GM21423 (cell line): ENCODE data around the gene HEPH.
"Not testable (repeated sequence)": the region's sequence is repeated elsewhere in the genome, so short reads cannot be mapped to it uniquely, and the experiment has no call there.

Source experiments
- ATAC-seq: cut with Tn5 transposase; IDR thresholded peaks from one replicate; pipeline ENCODE4 v1.9.1; 2021; ENCODE audit warnings: mild to moderate bottlenecking, moderate library complexity; ENCODE audit not compliant: unreplicated experiment

The HEPH gene

DNA sequence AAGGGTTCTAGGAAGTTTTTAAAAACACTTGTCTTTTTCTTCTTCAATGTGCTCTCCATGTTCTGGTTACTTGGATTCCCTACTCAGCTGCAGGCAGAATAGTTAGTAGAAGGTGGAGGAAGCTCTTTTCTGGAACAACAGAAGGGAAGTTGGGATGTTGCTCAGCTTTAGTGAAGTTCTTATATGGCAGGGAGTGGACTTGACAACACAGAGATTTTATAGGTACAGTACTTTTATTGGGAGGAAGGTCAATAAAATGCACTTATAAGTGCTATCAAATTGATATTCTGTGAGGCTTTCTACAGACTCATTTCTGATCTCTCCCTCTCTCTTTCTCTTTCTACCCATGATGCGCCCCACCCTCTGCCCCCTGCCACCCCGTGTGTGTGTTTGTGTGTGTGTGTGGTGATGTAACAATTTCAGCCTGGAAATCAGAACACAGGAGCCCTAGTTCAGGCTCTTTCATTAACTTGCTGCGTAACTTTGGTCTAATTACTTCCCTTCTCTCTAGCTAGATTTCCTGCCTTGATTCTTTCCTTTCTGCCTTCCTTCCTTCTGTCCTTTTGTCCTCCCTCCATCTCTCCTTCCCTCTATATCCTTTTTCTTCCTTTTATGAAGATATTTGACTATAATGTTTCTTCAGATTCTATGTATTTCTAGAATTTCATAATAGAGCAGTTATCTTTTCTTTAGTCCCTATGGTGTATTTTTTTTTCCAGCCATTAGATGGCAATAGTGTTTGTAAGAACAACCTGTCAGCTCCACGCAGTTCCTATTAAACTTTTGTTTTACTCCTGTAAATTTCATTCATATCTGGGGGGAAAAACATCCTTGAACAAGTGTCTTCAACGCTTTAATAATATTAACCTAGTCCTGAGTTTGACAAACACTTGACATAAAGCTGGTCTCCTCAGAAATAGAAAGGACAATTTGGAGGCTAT, 37.1 kb downstream of the HEPH start:
- ATAC-seq, result no peak

DNA sequence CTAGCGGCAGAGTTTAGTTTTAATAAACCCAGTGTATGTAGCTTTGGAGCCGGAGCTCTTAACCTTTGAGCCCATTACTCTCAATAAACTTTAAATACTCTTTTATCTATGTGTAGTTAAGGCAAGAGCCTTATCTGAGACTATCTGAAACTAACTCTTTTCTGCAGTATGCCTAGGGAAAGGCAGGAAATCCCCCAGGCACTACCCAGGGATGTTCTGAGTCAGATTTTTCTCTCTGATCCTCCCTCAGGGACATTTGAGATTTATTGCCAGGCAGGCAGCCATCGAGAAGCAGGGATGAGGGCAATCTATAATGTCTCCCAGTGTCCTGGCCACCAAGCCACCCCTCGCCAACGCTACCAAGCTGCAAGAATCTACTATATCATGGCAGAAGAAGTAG, 39.1 kb downstream of the HEPH start:
- ATAC-seq, result no peak

DNA sequence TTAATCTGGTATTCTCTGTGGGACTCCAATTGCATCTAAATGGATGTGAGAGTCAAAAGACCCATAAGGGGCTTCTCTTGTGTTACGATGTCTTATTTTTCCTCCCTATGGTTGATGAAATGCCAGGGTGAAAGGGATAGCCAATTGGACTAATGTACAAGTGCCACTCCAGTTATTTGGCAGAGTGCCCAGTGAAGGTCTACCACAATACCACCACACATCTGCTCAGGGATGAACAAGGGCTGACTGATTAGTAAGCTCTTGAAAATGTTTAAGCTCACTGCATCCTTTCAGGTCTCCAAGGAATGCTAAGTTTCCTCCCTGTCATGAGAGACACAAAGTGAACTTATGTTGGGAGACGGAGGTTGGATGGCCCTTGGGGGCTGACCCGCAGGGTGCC, 57.8 kb downstream of the HEPH start:
- ATAC-seq, result no peak

DNA sequence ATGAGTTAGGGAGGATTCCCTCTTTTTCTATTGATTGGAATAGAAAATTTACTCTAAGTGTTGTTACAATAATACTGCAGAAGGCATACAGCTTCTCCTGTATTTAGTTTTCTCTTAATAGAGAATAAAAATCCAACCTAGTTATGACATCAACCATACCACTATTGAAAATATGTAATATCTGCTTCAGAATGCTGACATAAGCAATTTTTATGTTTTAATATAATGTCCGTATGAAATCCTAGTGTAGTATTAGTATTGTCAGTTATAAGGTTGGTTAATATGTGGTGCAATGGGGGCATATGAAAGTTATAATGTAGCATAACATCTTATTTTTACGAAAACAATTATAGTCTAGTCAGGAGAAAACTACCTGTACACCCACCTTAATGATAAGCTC, 68.2 kb downstream of the HEPH start:
- no peak for ATAC-seq

DNA sequence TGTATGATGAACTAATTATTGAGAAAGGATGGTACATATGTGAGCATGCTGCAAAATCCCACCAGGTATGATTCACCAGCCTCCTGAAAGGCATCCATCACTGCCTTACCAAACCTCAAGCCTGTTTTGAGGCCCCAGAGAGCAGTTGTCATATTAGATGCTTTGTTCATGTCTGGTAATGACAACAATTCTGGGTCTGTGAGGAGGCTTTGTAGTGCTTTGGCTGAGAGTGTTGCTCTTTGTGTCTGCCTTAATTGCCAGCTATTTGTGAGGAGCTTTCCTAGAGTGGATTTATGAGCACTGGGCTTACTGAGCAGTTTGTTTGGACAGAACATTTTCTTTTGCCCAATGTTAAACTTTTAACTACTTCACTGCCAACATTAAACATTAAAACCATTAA, 69.2 kb downstream of the HEPH start:
- ATAC-seq, result no peak

DNA sequence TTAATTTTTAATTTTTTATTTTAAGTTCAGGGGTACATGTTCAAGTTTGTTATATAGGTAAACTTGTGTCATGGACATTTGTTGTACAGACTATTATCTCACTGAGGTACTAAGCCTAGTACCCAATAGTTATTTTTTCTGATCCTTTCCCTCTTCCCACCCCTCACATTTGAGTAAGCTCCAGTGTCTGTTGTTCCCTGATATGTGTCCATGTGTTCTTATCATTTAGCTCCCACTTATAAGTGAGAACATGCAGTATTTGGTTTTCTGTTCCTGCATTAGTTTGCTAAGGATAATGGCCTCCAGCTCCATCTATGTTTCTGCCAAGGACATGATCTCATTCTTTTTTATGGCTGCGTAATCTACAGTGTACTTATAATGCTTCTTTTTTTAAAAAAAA, 69.9 kb downstream of the HEPH start:
- not testable (repeated sequence) for ATAC-seq

DNA sequence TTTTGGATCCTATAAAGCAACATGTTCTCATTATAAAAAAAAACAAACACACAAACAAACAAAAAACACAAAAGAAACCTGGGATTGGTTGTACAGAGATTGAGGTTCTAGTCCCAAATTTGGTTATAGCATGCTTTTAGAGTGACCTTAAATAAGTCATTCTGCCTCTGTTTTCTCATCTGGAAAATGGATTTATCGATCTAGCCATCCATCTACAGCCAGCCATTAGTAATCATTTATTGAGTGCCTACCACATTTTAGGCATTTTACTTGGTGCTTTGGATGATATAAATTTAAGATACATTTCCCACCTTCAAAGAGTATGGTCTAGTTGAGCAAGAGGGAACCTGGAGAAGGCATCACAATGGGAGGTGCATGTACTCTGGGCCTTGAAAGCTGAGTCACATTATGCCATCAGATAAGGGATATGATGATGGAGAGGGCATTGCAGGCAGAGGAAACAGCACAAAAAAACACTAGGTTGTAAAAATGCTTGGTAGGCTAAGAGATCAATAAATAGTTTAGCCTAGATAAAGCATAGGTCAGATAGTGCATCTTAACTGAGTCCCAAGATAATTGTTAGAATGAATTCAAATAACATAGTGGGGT, 91.4 kb downstream of the HEPH start:
- ATAC-seq, result no peak

DNA sequence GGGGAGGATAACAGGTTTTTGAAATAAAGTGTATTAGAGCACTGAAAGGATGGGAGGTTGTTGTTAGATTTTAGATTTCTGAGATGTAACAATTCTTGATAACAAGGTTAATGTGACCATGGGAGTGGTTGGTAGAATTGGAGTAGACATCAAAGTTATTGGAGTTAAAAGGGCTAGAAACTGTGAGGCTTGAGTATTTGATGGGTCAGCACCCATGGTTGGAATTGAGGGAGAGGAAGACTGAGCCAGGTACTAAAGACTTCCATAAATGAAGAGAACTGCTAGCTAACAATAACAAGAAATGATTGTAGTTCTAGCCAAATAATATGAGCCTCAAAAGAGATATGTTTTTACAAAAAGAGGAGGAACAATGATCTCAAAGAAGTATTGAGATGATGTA, 98.8 kb downstream of the HEPH start:
- no peak for ATAC-seq
